Muscle of leg (tissue), 11 donors: ENCODE measurements around the gene IPO13. TPM values are rescaled to one million over a fixed set of nuclear protein-coding genes. Genes with fewer than 3 reads are reported as not detected.

Source experiments
- DNase-seq: peaks from one replicate; pipeline ENCODE4 v3.0.0; 2013
- H3K27ac ChIP-seq: one replicate; pipeline ENCODE4 v1.5.1; 2013; ENCODE audit warnings: mild to moderate bottlenecking, low read length, control low read depth
- H3K27me3 ChIP-seq: one replicate; pipeline ENCODE4 v1.6.1; 2013; ENCODE audit warnings: low read length; ENCODE audit not compliant: control insufficient read depth, insufficient read depth
- H3K36me3 ChIP-seq: one replicate; pipeline ENCODE4 v1.6.1; 2013; ENCODE audit warnings: low read length; ENCODE audit not compliant: control insufficient read depth, insufficient read depth
- H3K4me1 ChIP-seq: one replicate; pipeline ENCODE4 v1.6.1; 2013; ENCODE audit warnings: low read length; ENCODE audit not compliant: control insufficient read depth, insufficient read depth
- H3K4me3 ChIP-seq: one replicate; pipeline ENCODE4 v1.5.1; 2013; ENCODE audit warnings: low read length, control low read depth
- H3K9me3 ChIP-seq: replicated peaks from 2 replicates; pipeline ENCODE4 v1.6.1; 2013; ENCODE audit warnings: low read depth, low read length; ENCODE audit not compliant: control insufficient read depth
- WGBS: methylation state at CpG from one replicate; pipeline ENCODE4 v1.1.5; 2013; ENCODE audit warnings: missing lambda C conversion rate; ENCODE audit not compliant: insufficient coverage; 5-methylcytosine and 5-hydroxymethylcytosine counted together
- polyA plus RNA-seq, 8 donors: library from polyadenylated mRNA; unstranded; fragments of 120-200 nt; gene quantifications; one replicate each; pipeline versions ENCODE4 v1.2.1 to v1.2.3, GENCODE V29; 2013; ENCODE audit warnings: inconsistent platforms in 1 of 8, low replicate concordance in 1 of 8; ENCODE audit not compliant: insufficient read length in 8 of 8, insufficient read depth in 1 of 8
- total RNA-seq: library from RNA; stranded (reverse); fragments of 120-200 nt; gene quantifications from one replicate; pipeline ENCODE4 v1.2.4, GENCODE V29; 2013

The IPO13 gene
- total and polyA plus RNA-seq, 9 donors: 15.6 to 28.7 (median 24.1) TPM

DNA sequence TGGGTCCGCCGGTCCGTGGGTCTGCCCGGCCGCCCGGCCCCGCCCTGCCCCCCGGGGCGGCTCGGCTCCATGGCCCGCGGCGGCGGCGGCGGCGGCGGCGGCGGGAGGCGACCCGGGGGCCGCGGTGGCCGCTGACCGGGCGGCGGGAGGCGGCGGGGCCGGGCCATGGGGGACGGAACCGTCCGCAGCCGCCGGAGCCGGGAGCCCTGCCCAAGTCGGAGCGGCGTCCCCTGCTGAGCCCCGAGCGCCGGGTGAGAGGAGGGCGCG, 32.4 kb downstream of the IPO13 start:
- peaks cover 35% of the 10 kb centered on the region for H3K4me1 ChIP-seq

DNA sequence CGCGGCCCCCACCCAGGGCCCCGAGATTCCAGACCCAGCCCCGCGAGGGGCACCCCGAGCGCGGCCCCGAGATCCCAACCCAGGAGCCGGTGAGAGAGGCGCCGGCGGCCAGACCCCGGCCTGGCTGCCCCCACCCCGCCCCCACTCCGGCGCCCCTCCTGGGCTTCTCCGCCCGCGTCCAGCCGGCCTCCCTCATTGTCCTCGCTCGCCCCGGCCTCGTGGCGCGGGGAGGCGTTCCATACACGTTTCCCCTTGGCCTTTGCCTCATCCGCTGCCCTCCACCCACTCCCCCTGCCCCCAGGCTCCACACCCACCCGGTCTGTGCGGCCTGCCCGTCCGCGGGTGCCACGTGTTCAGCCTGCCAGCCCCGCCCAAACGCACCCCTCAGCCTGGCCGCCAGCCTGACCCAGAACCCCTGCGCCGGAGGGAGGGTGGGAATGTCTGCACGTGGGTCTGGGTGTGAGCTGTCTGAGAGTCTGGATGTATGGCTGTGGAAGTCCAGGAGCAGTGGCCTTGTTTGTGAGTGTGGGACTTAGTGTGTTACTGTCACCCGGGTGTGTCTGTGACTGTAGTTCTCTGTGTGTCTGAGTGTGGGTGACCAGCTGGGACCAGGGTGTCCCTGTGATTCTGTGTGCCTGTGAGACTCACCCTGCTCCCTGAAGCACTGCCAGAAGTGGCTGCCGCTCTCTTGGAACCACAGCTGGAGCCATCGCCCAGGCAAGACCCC, 32.9 kb downstream of the IPO13 start:
- Histone ChIP-seq H3K9me3 (no peaks in the 10 kb centered on the region), H3K36me3 (peaks cover 35% of the 10 kb centered on the region), H3K27me3 (no peaks in the 10 kb centered on the region), H3K4me3 (peak overlapping the region; percentile 50), H3K4me1 (peaks cover 33% of the 10 kb centered on the region), H3K27ac (peak overlapping the region; percentile 59)
- WGBS: 1% methylated on average over 37 of the region's 45 CpGs
- DNase-seq: peak; percentile 67

More for the DNA sequence above, 32.4 kb downstream of the IPO13 start:
- peak overlapping the region; percentile 50 for H3K4me3 ChIP-seq
- H3K36me3 ChIP-seq: peaks cover 30% of the 10 kb centered on the region
- no peaks in the 10 kb centered on the region for H3K27me3 ChIP-seq
- DNase-seq: no peak
- WGBS: 0% methylated on average over 45 of the region's 45 CpGs
- H3K27ac ChIP-seq: no peak overlapping the region
- no peaks in the 10 kb centered on the region for H3K9me3 ChIP-seq

DNA sequence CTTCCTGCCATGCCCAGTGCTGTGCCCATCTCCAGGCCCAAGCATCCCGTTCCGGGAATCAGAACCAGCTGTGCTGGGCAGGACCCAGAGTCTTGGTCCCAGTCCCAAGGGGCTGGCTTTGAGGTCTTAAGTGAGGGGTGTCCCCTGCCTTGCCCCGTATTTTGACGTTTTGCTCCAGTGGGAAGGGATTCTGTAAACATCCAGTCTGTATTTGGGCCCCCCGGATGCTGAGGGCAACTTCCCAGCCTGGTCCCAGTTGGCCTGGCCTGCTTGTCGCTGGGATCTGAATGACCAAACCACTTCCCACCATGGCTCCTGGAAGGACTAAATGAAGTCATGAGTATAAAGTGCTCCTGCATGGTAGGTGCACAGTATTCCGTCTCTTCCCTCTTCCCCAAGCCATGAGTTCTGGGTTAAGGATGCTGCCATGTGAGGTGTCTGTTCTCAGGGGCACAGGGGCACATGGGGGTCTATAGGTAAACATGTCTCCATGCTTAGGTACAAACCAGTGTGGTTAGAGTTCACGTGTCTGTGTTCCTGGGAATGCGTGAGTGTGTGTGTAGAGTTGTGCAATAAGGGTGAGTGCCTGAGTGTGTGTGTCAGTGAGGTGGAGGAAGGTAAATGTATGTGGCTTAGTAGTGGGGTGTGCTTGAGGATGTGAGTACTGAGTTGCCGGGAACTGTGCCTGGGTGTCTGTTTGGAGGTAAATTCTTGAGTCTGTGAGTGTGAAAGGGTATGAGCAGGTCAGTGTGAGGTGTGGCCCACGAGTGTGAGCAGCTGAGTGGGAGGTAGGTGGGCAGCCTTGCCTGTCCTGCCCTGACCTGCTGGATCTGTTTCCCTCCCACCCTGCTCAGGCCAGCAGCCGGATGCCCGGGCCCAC, 33.7 kb downstream of the IPO13 start:
- WGBS: 50% methylated on average over 9 of the region's 13 CpGs

DNA sequence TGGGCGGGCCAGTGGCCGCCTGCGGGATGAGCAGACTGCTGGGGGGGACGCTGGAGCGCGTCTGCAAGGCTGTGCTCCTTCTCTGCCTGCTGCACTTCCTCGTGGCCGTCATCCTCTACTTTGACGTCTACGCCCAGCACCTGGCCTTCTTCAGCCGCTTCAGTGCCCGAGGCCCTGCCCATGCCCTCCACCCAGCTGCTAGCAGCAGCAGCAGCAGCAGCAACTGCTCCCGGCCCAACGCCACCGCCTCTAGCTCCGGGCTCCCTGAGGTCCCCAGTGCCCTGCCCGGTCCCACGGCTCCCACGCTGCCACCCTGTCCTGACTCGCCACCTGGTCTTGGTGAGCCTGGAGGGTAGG, 34.4 kb downstream of the IPO13 start:
- WGBS: 87% methylated on average over 19 of the region's 20 CpGs
- Histone ChIP-seq H3K27ac (no peak overlapping the region), H3K4me1 (peaks cover 23% of the 10 kb centered on the region), H3K9me3 (no peaks in the 10 kb centered on the region), H3K4me3 (no peak overlapping the region), H3K27me3 (no peaks in the 10 kb centered on the region), H3K36me3 (peaks cover 44% of the 10 kb centered on the region)
- no peak for DNase-seq

More for the DNA sequence above, 33.7 kb downstream of the IPO13 start:
- peak overlapping the region; percentile 50 for H3K4me3 ChIP-seq
- DNase-seq: no peak
- H3K27me3 ChIP-seq: no peaks in the 10 kb centered on the region
- H3K9me3 ChIP-seq: no peaks in the 10 kb centered on the region
- H3K36me3 ChIP-seq: peaks cover 41% of the 10 kb centered on the region
- peak overlapping the region; percentile 59 for H3K27ac ChIP-seq
- H3K4me1 ChIP-seq: peaks cover 29% of the 10 kb centered on the region

DNA sequence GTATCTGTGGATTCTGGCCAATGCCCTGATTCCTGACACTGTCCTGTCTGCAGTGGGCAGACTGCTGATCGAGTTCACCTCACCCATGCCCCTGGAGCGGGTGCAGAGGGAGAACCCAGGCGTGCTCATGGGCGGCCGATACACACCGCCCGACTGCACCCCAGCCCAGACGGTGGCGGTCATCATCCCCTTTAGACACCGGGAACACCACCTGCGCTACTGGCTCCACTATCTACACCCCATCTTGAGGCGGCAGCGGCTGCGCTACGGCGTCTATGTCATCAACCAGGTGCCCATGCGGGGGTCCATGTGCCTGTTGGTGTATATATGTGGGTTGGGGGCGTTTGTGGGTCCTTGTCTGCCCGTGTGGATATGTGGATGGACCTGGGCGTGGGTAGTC, 34.9 kb downstream of the IPO13 start:
- WGBS: 90% methylated on average over 7 of the region's 20 CpGs
- H3K9me3 ChIP-seq: no peaks in the 10 kb centered on the region
- H3K36me3 ChIP-seq: peaks cover 44% of the 10 kb centered on the region
- H3K27me3 ChIP-seq: no peaks in the 10 kb centered on the region
- no peak overlapping the region for H3K4me3 ChIP-seq
- H3K27ac ChIP-seq: no peak overlapping the region
- no peak for DNase-seq
- peaks cover 21% of the 10 kb centered on the region for H3K4me1 ChIP-seq

DNA sequence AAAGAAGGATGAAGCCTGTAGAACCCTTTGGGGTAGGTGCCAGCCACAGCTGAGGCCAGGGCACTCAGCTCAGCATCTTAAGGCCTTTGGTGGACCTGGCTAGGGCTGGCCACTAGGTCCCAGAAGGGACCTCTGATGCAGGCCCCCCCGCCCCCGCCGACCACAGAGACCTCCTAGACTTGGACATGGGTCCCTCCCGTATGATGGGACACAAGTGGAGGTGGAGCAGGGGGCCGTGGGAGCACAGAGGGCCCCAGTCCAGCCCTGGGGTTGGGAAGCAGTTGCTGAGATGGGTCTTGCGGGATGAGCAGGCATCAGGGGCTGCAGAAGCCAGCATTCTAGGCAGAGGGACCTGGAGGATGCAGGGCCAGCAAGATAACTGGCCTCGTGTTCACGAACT, 35.5 kb downstream of the IPO13 start:
- 86% methylated on average over 7 of the region's 8 CpGs for WGBS
- H3K27me3 ChIP-seq: no peaks in the 10 kb centered on the region
- peaks cover 21% of the 10 kb centered on the region for H3K4me1 ChIP-seq
- DNase-seq: no peak
- no peak overlapping the region for H3K4me3 ChIP-seq
- peaks cover 39% of the 10 kb centered on the region for H3K36me3 ChIP-seq
- no peaks in the 10 kb centered on the region for H3K9me3 ChIP-seq
- H3K27ac ChIP-seq: no peak overlapping the region

DNA sequence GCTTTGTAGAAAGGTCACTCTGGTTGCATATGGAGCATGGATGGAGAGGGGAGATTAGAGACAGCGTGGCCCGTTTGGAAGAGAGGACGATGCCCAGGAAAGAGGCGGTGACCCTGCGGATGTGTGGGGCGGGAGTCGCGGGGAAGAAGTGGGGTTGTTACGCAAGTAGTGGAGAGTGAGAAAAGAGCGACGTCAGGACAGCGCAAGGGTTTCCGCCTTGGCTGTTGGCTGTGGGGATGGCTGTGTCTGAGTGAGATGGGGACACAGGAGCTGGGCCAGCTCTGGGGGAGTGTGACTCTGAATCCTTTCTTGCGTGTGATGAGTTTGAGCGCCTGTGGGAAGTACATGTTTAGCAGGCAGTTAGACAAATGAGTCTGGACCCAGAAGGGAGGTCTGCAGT, 36.1 kb downstream of the IPO13 start:
- no peak overlapping the region for H3K4me3 ChIP-seq
- H3K27me3 ChIP-seq: no peaks in the 10 kb centered on the region
- DNase-seq: no peak
- peaks cover 37% of the 10 kb centered on the region for H3K36me3 ChIP-seq
- peaks cover 21% of the 10 kb centered on the region for H3K4me1 ChIP-seq
- H3K9me3 ChIP-seq: no peaks in the 10 kb centered on the region
- H3K27ac ChIP-seq: no peak overlapping the region
- 81% methylated on average over 15 of the region's 15 CpGs for WGBS

DNA sequence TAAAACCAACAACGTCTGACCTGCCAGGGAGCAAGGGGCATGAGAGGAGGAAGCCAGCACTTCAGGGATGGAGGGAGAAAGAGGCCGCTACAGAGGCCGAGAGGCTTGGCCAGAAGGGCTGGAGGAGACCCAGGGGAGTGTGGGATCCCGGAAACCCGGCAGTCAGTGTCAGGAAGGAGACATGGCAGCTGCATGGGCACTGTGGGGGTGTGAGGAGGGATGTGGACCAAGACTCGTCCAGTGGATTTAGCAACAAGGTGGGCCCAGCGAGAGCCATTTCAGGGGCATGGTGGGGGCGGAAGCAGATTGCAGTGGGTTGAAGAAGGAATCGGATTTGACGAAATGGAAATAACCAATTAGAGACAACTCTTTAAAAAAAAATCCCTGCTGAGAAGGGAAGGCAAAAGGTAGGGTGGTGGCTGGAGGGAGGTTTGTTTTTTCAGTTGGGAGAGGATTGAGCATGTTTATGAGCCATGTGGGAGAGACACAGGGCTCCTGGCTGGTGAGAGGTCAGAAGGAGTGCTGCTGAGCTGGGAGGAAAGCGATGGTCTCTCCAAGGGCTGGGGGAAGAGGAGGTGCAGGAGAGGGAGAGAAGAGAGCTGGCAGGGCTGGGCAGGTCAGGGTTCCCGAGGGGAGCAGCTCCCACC, 36.6 kb downstream of the IPO13 start:
- no peak overlapping the region for H3K4me3 ChIP-seq
- no peaks in the 10 kb centered on the region for H3K9me3 ChIP-seq
- H3K27me3 ChIP-seq: no peaks in the 10 kb centered on the region
- no peak overlapping the region for H3K27ac ChIP-seq
- H3K4me1 ChIP-seq: peaks cover 19% of the 10 kb centered on the region
- H3K36me3 ChIP-seq: peaks cover 34% of the 10 kb centered on the region
- WGBS: 56% methylated on average over 7 of the region's 12 CpGs
- no peak for DNase-seq

DNA sequence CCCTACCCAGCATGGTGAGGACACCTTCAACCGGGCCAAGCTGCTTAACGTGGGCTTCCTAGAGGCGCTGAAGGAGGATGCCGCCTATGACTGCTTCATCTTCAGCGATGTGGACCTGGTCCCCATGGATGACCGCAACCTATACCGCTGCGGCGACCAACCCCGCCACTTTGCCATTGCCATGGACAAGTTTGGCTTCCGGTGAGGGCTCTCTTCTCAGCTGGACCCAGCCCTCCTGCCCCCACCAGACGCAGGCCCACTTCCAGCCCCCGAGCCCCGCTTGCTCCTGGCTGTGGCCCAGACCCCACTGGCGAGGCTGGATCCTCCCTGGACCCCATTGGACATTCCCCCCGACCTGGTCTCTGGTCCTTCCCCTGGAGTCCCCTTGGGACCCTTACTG, 38.1 kb downstream of the IPO13 start:
- no peak overlapping the region for H3K4me3 ChIP-seq
- peaks cover 12% of the 10 kb centered on the region for H3K4me1 ChIP-seq
- H3K9me3 ChIP-seq: no peaks in the 10 kb centered on the region
- DNase-seq: no peak
- H3K27me3 ChIP-seq: no peaks in the 10 kb centered on the region
- H3K27ac ChIP-seq: no peak overlapping the region
- 92% methylated on average over 15 of the region's 16 CpGs for WGBS
- peaks cover 34% of the 10 kb centered on the region for H3K36me3 ChIP-seq

DNA sequence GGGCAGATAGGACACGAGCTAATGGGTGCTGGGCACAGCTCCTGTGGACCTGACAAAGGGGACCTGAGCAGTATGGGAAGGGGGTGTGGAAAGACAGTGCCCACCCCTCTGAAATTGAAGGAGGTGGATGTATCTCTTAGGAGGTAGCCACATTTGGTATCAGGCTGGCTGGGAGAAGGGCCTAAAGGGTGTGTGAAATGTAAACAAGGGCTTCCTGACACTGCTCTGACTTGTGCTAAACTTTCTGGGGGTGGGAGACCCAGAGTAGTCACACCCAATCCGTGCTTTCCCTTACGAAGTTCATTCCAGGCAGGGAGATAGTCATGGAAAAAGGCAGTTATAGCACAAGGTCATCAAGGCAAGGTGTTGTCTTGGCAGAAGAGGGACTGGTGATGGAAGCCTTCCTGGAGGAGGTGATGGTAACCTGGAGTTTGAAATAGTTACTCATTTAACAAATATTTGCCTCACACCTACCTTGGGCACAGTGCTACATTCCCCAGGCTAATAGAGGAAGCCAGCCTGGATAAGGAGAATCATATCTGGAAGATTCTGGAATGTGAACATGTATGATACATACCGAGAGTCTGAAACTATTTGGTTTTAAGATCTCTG, 39.3 kb downstream of the IPO13 start:
- H3K27me3 ChIP-seq: no peaks in the 10 kb centered on the region
- no peak for DNase-seq
- peaks cover 4% of the 10 kb centered on the region for H3K4me1 ChIP-seq
- no peak overlapping the region for H3K27ac ChIP-seq
- no peaks in the 10 kb centered on the region for H3K9me3 ChIP-seq
- peaks cover 34% of the 10 kb centered on the region for H3K36me3 ChIP-seq
- WGBS: 67% methylated on average over 4 of the region's 4 CpGs
- H3K4me3 ChIP-seq: no peak overlapping the region
